Dedifferentiated amniotic fluid mesenchymal stem cell (primary cell): ENCODE measurements around the gene CHST8.
"Not testable (repeated sequence)": the region's sequence is repeated elsewhere in the genome, so short reads cannot be mapped to it uniquely, and the experiment has no call there.

Source experiments
- DNase-seq: peaks from one replicate; pipeline ENCODE4 v3.0.0-alpha.2; 2016; ENCODE audit errors: extremely low spot score

Gene CHST8

GRCh38 chr19:33690378-33691029 lies 68.8 kb downstream of the CHST8 start:
- DNase-seq = no peak

- no peak for DNase-seq
Measured at GRCh38 chr19:33691030-33691427, 69.3 kb downstream of the CHST8 start.

- no peak for DNase-seq
Measured at GRCh38 chr19:33691736-33692135, 70.0 kb downstream of the CHST8 start.

GRCh38 chr19:33693678-33694077 lies 71.9 kb downstream of the CHST8 start:
- no peak for DNase-seq

GRCh38 chr19:33695547-33695946 lies 73.8 kb downstream of the CHST8 start:
- DNase-seq = not testable (repeated sequence)

GRCh38 chr19:33697766-33698165 lies 76.0 kb downstream of the CHST8 start:
- no peak for DNase-seq

- no peak for DNase-seq
Measured at GRCh38 chr19:33698576-33699435, 77.1 kb downstream of the CHST8 start.

- no peak for DNase-seq
Measured at GRCh38 chr19:33699754-33700407, 78.1 kb downstream of the CHST8 start.

GRCh38 chr19:33700408-33701013 lies 78.8 kb downstream of the CHST8 start:
- DNase-seq = no peak

GRCh38 chr19:33701565-33701964 lies 79.8 kb downstream of the CHST8 start:
- no peak for DNase-seq

GRCh38 chr19:33702606-33703437 lies 81.1 kb downstream of the CHST8 start:
- DNase-seq = no peak

GRCh38 chr19:33703438-33703750 lies 81.6 kb downstream of the CHST8 start:
- no peak for DNase-seq

- no peak for DNase-seq
Measured at GRCh38 chr19:33703821-33704220, 82.1 kb downstream of the CHST8 start.

GRCh38 chr19:33704271-33704670 lies 82.5 kb downstream of the CHST8 start:
- DNase-seq = no peak

- no peak for DNase-seq
Measured at GRCh38 chr19:33705090-33705847, 83.5 kb downstream of the CHST8 start.

- DNase-seq = no peak
Measured at GRCh38 chr19:33705860-33706259, 84.1 kb downstream of the CHST8 start.

GRCh38 chr19:33706631-33707030 lies 84.9 kb downstream of the CHST8 start:
- DNase-seq = no peak

- DNase-seq = no peak
Measured at GRCh38 chr19:33712268-33712667, 90.5 kb downstream of the CHST8 start.

- no peak for DNase-seq
Measured at GRCh38 chr19:33713194-33713593, 91.4 kb downstream of the CHST8 start.

- DNase-seq = no peak
Measured at GRCh38 chr19:33714149-33714548, 92.4 kb downstream of the CHST8 start.

- DNase-seq = no peak
Measured at GRCh38 chr19:33715462-33715861, 93.7 kb downstream of the CHST8 start.
